ENCODE measurements around the gene KRTAP11-1. TPM values are rescaled to one million over a fixed set of nuclear protein-coding genes. Genes with fewer than 3 reads are reported as not detected.

The KRTAP11-1 gene
- total RNA-seq, 4 donors from 2014 or later: 3.2 to 283 (median 34.3) TPM

- no peaks in the 10 kb centered on the region for H3K9me3 ChIP-seq
- H3K27me3 ChIP-seq: no peaks in the 10 kb centered on the region
- no peak for DNase-seq (ENCODE audit: low spot score in 2 of 2)
- no peaks in the 10 kb centered on the region for H3K36me3 ChIP-seq
- TF ChIP-seq POLR2A (IDR thresholded peaks at IDR 0.05) (no peak), CTCF (IDR thresholded peaks at IDR 0.05) (peak in 1 of 2 donors; percentile 23), EP300 (IDR thresholded peaks at IDR 0.05) (no peak), POLR2AphosphoS5 (IDR thresholded peaks at IDR 0.05) (no peak)
- H3K27ac ChIP-seq: no peak overlapping the region
- WGBS: 47% methylated on average over 5 of the region's 5 CpGs
- H3K4me1 ChIP-seq: no peaks in the 10 kb centered on the region
- H3K4me3 ChIP-seq: no peak overlapping the region
Measured at GRCh38 chr21:30839304-30839703, 42.1 kb downstream of the KRTAP11-1 start.

GRCh38 chr21:30838536-30838935 is 42.8 kb downstream of the KRTAP11-1 start:
- Histone ChIP-seq H3K27ac (no peak overlapping the region), H3K36me3 (no peaks in the 10 kb centered on the region), H3K9me3 (no peaks in the 10 kb centered on the region), H3K4me3 (no peak overlapping the region), H3K4me1 (no peaks in the 10 kb centered on the region), H3K27me3 (no peaks in the 10 kb centered on the region)
- DNase-seq (ENCODE audit: low spot score in 2 of 2): no peak
- TF ChIP-seq POLR2A (IDR thresholded peaks at IDR 0.05): no peak
- TF ChIP-seq EP300 (IDR thresholded peaks at IDR 0.05): no peak
- TF ChIP-seq POLR2AphosphoS5 (IDR thresholded peaks at IDR 0.05): no peak
- TF ChIP-seq CTCF (IDR thresholded peaks at IDR 0.05): no peak
- 68% methylated on average over 6 of the region's 6 CpGs for WGBS

- H3K4me3 ChIP-seq: no peak overlapping the region
- H3K27ac ChIP-seq: no peak overlapping the region
- H3K9me3 ChIP-seq: peaks cover 8% of the 10 kb centered on the region
- no peaks in the 10 kb centered on the region for H3K27me3 ChIP-seq
- H3K4me1 ChIP-seq: no peaks in the 10 kb centered on the region
- 40% methylated on average over 6 of the region's 6 CpGs for WGBS
- TF ChIP-seq POLR2A (IDR thresholded peaks at IDR 0.05): no peak
- TF ChIP-seq CTCF (IDR thresholded peaks at IDR 0.05): no peak
- no peak for TF ChIP-seq EP300 (IDR thresholded peaks at IDR 0.05)
- no peak for TF ChIP-seq POLR2AphosphoS5 (IDR thresholded peaks at IDR 0.05)
- DNase-seq (ENCODE audit: low spot score in 2 of 2): no peak
- no peaks in the 10 kb centered on the region for H3K36me3 ChIP-seq
Measured at GRCh38 chr21:30831194-30831765, 50.1 kb downstream of the KRTAP11-1 start.

Other genes with a start within 250 kb of the KRTAP11-1 start
- gene KRTAP20-2, start 246.4 kb downstream of the KRTAP11-1 start, total RNA-seq: 1 to 10 TPM in 2 of 4 donors, not detected in 2; 5.9 to 8.6 TPM
- gene KRTAP20-3, start 238.7 kb downstream of the KRTAP11-1 start, total RNA-seq: not detected
- gene KRTAP21-3, start 162.8 kb downstream of the KRTAP11-1 start, total RNA-seq: not detected
- gene KRTAP21-2, start 134.3 kb downstream of the KRTAP11-1 start, total RNA-seq: not detected
- gene KRTAP21-1, start 126.2 kb downstream of the KRTAP11-1 start, total RNA-seq: not detected
- 10 to 100 TPM in 2 of 4 donors, 1 to 10 TPM in 1, not detected in 1; 6.9 to 27.0 (median 15.7) TPM for gene KRTAP8-1, start 68.3 kb downstream of the KRTAP11-1 start, total RNA-seq
- 10 to 100 TPM in 1 of 4 donors, 1 to 10 TPM in 1, not detected in 2; 9.4 to 57.8 TPM for gene KRTAP7-1, start 51.8 kb downstream of the KRTAP11-1 start, total RNA-seq
- not detected for gene KRTAP19-8, start 156.9 kb upstream of the KRTAP11-1 start, total RNA-seq

Measured in suprapubic skin (tissue), 4 donors.